MG63 (cell line): Measurements from ENCODE around the gene PPM1H. TPM values are rescaled to one million over a fixed set of nuclear protein-coding genes. Genes with fewer than 3 reads are reported as not detected.

ENCODE experiments used
- DNase-seq: peaks from one replicate; pipeline ENCODE4 v3.0.0-alpha.2; 2020
- H3K27me3 ChIP-seq: fragments of 250-450 bp; sonication (Bioruptor Pico); 2 replicates; pipeline ENCODE4 v1.5.1; 2020; ENCODE audit warnings: mild to moderate bottlenecking, moderate library complexity
- H3K36me3 ChIP-seq: fragments of 250-450 bp; sonication (Bioruptor Pico); 2 replicates; pipeline ENCODE4 v1.5.1; 2020; ENCODE audit warnings: mild to moderate bottlenecking, moderate library complexity
- H3K4me3 ChIP-seq: fragments of 250-450 bp; sonication (Bioruptor Pico); 2 replicates; pipeline ENCODE4 v1.5.1; 2020; ENCODE audit warnings: mild to moderate bottlenecking, moderate library complexity
- H3K9me3 ChIP-seq: fragments of 250-450 bp; sonication (Bioruptor Pico); 2 replicates; pipeline ENCODE4 v1.5.1; 2020; ENCODE audit warnings: mild to moderate bottlenecking, moderate library complexity
- total RNA-seq: library from RNA; depleted of rRNA; stranded (reverse); fragments of >200 nt; shearing (Covaris generic); gene quantifications from 2 replicates; pipeline ENCODE4 v1.2.3, GENCODE V29; 2014; ENCODE audit warnings: low replicate concordance

Gene PPM1H
- total RNA-seq, 1 experiment from 2014 or later: 4.0 TPM

- Histone ChIP-seq H3K9me3 (no peaks in the 10 kb centered on the region), H3K27me3 (no peaks in the 10 kb centered on the region), H3K4me3 (no peak overlapping the region), H3K36me3 (no peaks in the 10 kb centered on the region)
- no peak for DNase-seq
Measured at GRCh38 chr12:62646566-62646965, 288.4 kb downstream of the PPM1H start.

- Histone ChIP-seq H3K36me3 (no peaks in the 10 kb centered on the region), H3K9me3 (no peaks in the 10 kb centered on the region), H3K4me3 (no peak overlapping the region), H3K27me3 (no peaks in the 10 kb centered on the region)
- DNase-seq: no peak
Measured at GRCh38 chr12:62643486-62643885, 291.5 kb downstream of the PPM1H start.

- H3K36me3 ChIP-seq: no peaks in the 10 kb centered on the region
- no peaks in the 10 kb centered on the region for H3K9me3 ChIP-seq
- H3K4me3 ChIP-seq: no peak overlapping the region
- no peak for DNase-seq
- no peaks in the 10 kb centered on the region for H3K27me3 ChIP-seq
Measured at GRCh38 chr12:62642486-62642885, 292.5 kb downstream of the PPM1H start.

GRCh38 chr12:62640910-62641448, 294.0 kb downstream of the PPM1H start:
- peak; percentile 14 for DNase-seq
- H3K36me3 ChIP-seq: no peaks in the 10 kb centered on the region
- no peaks in the 10 kb centered on the region for H3K9me3 ChIP-seq
- no peaks in the 10 kb centered on the region for H3K27me3 ChIP-seq
- no peak overlapping the region for H3K4me3 ChIP-seq

- no peaks in the 10 kb centered on the region for H3K27me3 ChIP-seq
Measured at GRCh38 chr12:62637679-62638078, 297.3 kb downstream of the PPM1H start.

GRCh38 chr12:62635649-62636048, 299.3 kb downstream of the PPM1H start:
- no peak for DNase-seq
- Histone ChIP-seq H3K36me3 (no peaks in the 10 kb centered on the region), H3K4me3 (no peak overlapping the region), H3K27me3 (no peaks in the 10 kb centered on the region), H3K9me3 (no peaks in the 10 kb centered on the region)

More at GRCh38 chr12:62637679-62638078, 297.3 kb downstream of the PPM1H start:
- no peak for DNase-seq
- Histone ChIP-seq H3K9me3 (no peaks in the 10 kb centered on the region), H3K4me3 (no peak overlapping the region), H3K36me3 (no peaks in the 10 kb centered on the region)

- Histone ChIP-seq H3K36me3 (no peaks in the 10 kb centered on the region), H3K27me3 (no peaks in the 10 kb centered on the region), H3K9me3 (no peaks in the 10 kb centered on the region), H3K4me3 (peak overlapping the region; percentile 46)
- DNase-seq: peak; percentile 83
Measured at GRCh38 chr12:62632411-62632918, 302.5 kb downstream of the PPM1H start.

GRCh38 chr12:62631471-62632410, 303.2 kb downstream of the PPM1H start:
- Histone ChIP-seq H3K27me3 (no peaks in the 10 kb centered on the region), H3K36me3 (no peaks in the 10 kb centered on the region), H3K9me3 (no peaks in the 10 kb centered on the region), H3K4me3 (peak overlapping the region; percentile 46)
- peak; percentile 89 for DNase-seq

- no peaks in the 10 kb centered on the region for H3K27me3 ChIP-seq
- H3K4me3 ChIP-seq: no peak overlapping the region
- H3K9me3 ChIP-seq: no peaks in the 10 kb centered on the region
- no peaks in the 10 kb centered on the region for H3K36me3 ChIP-seq
- DNase-seq: no peak
Measured at GRCh38 chr12:62629971-62630739, 304.8 kb downstream of the PPM1H start.

- DNase-seq: no peak
- Histone ChIP-seq H3K27me3 (no peaks in the 10 kb centered on the region), H3K4me3 (no peak overlapping the region), H3K36me3 (no peaks in the 10 kb centered on the region), H3K9me3 (no peaks in the 10 kb centered on the region)
Measured at GRCh38 chr12:62629413-62629812, 305.5 kb downstream of the PPM1H start.

- no peak overlapping the region for H3K4me3 ChIP-seq
- DNase-seq: no peak
- no peaks in the 10 kb centered on the region for H3K27me3 ChIP-seq
- H3K9me3 ChIP-seq: no peaks in the 10 kb centered on the region
- H3K36me3 ChIP-seq: 0 out of 2 replicates have a peak, but pooled peaks cover 2% of the 10 kb centered on the region
Measured at GRCh38 chr12:62627181-62627580, 307.8 kb downstream of the PPM1H start.

- peaks cover 7% of the 10 kb centered on the region; the same call in 1 of the 2 replicates for H3K36me3 ChIP-seq
- no peaks in the 10 kb centered on the region for H3K27me3 ChIP-seq
- no peaks in the 10 kb centered on the region for H3K9me3 ChIP-seq
- DNase-seq: no peak
- H3K4me3 ChIP-seq: no peak overlapping the region
Measured at GRCh38 chr12:62625228-62625627, 309.7 kb downstream of the PPM1H start.

GRCh38 chr12:62622177-62622576, 312.8 kb downstream of the PPM1H start:
- DNase-seq: no peak
- Histone ChIP-seq H3K4me3 (no peak overlapping the region), H3K9me3 (no peaks in the 10 kb centered on the region), H3K36me3 (peaks cover 16% of the 10 kb centered on the region), H3K27me3 (no peaks in the 10 kb centered on the region)

GRCh38 chr12:62621101-62621638, 313.8 kb downstream of the PPM1H start:
- H3K27me3 ChIP-seq: no peaks in the 10 kb centered on the region
- H3K4me3 ChIP-seq: no peak overlapping the region
- peaks cover 21% of the 10 kb centered on the region for H3K36me3 ChIP-seq
- DNase-seq: no peak
- no peaks in the 10 kb centered on the region for H3K9me3 ChIP-seq

- H3K36me3 ChIP-seq: peaks cover 37% of the 10 kb centered on the region
- no peak overlapping the region for H3K4me3 ChIP-seq
- DNase-seq: no peak
- H3K9me3 ChIP-seq: no peaks in the 10 kb centered on the region
- no peaks in the 10 kb centered on the region for H3K27me3 ChIP-seq
Measured at GRCh38 chr12:62618930-62619329, 316.0 kb downstream of the PPM1H start.

- no peak overlapping the region for H3K4me3 ChIP-seq
- no peaks in the 10 kb centered on the region for H3K27me3 ChIP-seq
- H3K9me3 ChIP-seq: no peaks in the 10 kb centered on the region
- H3K36me3 ChIP-seq: peaks cover 39% of the 10 kb centered on the region
- no peak for DNase-seq
Measured at GRCh38 chr12:62618319-62618718, 316.6 kb downstream of the PPM1H start.

- no peaks in the 10 kb centered on the region for H3K9me3 ChIP-seq
- no peak for DNase-seq
- H3K27me3 ChIP-seq: no peaks in the 10 kb centered on the region
- H3K4me3 ChIP-seq: no peak overlapping the region
- peaks cover 49% of the 10 kb centered on the region for H3K36me3 ChIP-seq
Measured at GRCh38 chr12:62613081-62613480, 321.9 kb downstream of the PPM1H start.
